HG03442 (cell line): ENCODE data around the gene BCAS4.
"Not testable (repeated sequence)": the region's sequence is repeated elsewhere in the genome, so short reads cannot be mapped to it uniquely, and the experiment has no call there.

Experiments used
- ATAC-seq: cut with Tn5 transposase; IDR thresholded peaks from one replicate; pipeline ENCODE4 v1.9.1; 2021; ENCODE audit warnings: mild to moderate bottlenecking, moderate library complexity; ENCODE audit not compliant: unreplicated experiment

BCAS4 gene

DNA sequence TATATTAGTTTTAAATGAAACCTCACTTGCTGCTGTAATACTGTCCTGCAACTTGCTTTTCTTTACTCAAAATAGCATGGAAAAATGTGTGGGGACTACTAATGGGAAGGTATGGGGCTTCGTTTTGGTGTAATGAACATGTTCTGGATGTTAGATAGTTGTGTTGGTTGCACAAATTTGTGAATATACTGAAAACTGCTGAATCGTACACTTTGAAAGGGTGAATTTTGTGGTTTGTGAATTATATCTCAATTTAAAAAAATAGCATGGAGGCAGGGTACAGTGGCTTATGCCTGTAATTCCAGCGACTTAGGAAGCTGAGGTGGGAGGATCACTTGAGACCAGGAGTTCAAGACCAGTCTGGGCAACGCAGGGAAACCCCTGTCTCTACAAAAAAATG, 2.3 kb downstream of the BCAS4 start:
- no peak for ATAC-seq

DNA sequence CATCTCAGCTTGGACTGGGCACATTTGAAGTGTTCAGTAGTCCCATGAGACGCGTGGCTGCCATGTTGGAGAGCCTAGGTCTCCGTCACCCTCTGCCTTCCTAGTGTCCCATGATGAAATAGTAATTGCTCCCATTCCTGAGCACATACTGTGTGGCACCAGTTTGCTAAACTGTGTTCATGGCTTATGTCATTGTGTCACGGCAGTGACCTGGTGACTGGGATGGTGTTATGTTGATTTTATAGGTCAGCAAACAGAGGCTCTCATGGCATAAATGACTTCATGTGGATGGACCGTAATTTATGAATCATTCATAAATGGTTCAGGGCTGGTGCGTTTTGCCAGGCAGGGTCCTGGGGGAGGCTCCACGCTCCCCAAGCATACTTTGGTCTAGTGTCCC, 3.8 kb downstream of the BCAS4 start:
- no peak for ATAC-seq

DNA sequence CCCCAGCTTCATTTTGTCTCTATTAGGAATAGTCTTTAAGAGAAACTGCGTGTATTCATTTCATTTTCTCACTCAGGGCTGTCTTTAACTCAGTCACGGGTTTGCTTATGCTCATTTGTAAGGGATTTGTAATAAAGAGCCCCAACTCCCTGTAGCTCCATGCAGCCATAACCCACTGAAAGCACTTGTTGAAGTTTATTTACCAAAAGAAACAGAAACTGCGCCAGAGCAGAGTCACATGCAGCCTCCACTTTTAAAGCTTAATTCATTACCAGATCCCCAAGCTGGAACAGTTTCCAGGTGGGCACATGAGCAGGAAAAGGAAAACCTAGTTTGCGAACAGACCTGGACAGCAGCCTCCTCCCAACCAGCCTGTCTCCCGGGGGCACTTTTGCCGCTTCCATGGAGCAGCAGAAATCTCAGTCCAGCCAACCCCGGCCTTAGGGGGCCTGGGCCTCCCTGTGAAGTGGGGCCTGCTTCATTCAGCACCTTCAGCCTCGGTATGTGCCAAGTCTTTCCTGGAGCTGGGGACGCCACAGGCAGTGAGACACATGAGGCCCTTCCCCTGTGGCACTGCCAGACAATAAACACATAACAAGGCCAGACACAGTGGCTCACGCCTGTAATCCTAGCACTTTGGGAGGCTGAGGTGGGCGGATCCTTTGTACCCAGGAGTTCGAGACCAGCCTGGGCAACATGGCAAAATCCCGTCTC, 4.5 kb downstream of the BCAS4 start:
- no peak for ATAC-seq

DNA sequence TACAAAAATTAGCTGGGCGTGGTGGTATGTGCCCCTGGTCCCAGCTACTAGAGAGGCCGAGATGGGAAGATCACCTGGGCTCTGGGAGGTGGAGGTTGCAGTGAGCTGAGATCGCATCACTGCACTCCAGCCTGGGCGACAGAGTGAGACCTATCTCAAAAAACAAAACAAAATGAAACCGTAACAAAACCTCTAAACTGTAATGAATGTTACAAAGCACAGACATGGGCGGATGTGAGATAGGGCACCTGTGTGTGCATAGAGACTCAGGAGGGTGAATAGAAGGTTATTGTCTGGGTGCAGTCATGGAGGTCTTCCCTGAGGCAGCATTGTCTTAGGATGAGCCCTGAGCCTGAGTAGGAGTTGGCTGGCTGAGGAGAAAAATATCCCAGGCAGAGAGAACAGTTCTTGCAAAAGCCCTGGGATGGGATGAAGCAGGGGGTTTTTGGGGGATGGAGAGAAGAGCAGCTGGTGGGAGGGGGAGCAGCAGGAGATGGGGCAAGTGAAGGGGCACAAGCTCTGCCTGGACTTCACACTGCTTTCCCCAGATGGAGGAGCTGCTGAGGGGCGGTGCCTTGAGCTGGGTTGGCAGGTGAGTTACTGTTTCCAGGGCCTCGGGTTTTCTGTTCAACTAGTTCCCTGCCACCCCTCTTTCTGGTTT, 5.2 kb downstream of the BCAS4 start:
- ATAC-seq = peak; percentile 35

DNA sequence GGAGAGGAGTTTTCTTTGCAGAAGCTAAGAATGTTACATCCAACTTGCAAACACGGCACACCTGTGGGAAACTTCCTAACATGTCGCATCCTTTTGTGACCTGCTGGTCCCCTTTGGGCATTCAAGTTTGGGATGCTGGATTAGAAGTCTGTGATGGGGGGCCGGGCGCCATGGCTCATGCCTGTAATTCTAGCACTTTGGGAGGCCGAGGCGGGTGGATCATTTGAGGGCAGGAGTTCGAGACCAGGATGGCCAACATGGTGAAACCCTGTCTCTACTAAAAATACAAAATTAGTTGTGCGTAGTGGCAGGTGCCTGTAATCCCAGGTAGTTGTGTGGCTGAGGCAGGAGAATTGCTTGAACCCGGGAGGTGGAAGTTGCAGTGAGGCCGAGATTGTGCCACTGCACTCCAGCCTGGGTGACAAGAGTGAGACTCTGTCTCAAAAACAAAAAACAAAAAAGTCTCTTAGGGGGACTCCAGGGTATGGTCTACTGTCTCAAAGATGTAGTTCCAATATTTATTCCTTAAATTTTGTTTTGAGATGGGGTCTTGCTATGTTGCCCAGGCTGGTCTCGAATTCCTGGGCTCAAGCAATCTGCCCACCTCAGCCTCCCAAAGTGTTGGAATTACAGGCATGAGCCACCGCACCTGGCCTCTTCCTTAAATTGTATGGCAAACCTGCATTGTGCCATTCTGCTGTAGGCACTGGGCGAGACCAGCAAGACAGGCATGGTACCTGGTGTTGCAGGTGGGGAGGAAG, 6.3 kb downstream of the BCAS4 start:
- not testable (repeated sequence) for ATAC-seq

DNA sequence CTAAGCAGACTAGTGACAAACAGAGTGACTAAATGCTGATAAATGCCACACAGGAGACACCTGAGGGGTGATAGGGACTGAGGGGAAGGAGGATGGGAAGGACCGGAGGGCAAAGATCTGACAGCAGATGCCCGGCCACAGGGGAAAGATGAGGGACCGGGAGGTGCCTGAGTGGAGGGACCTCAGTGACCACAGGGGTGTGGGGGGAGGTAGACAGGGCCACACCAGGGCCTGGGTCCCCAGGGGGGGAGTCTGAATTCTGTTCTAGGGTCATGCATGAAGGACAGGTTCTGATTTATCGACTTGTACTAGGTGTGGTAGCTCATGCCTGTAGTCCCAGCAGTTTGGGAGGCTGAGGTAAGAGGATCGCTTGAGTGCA, 6.9 kb downstream of the BCAS4 start:
- no peak for ATAC-seq

DNA sequence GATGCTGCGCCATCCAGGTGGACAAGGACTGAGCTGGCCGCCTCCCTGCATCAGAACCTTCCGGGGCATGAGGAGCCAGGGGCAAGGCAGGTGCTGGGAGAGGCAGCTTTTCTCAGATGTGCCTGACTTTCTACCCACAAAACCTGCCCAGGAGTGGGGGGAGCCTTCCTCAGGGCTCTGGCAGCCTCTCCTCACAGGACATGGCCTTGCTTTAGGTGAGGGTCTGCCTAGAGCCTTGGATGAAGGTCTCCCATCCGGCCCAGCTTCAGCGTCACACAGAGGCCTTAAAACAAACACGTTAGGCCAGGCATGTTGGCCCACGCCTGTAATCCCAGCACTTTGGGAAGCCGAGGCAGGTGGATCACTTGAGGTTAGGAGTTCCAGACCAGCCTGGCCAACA, 7.4 kb downstream of the BCAS4 start:
- ATAC-seq = no peak

DNA sequence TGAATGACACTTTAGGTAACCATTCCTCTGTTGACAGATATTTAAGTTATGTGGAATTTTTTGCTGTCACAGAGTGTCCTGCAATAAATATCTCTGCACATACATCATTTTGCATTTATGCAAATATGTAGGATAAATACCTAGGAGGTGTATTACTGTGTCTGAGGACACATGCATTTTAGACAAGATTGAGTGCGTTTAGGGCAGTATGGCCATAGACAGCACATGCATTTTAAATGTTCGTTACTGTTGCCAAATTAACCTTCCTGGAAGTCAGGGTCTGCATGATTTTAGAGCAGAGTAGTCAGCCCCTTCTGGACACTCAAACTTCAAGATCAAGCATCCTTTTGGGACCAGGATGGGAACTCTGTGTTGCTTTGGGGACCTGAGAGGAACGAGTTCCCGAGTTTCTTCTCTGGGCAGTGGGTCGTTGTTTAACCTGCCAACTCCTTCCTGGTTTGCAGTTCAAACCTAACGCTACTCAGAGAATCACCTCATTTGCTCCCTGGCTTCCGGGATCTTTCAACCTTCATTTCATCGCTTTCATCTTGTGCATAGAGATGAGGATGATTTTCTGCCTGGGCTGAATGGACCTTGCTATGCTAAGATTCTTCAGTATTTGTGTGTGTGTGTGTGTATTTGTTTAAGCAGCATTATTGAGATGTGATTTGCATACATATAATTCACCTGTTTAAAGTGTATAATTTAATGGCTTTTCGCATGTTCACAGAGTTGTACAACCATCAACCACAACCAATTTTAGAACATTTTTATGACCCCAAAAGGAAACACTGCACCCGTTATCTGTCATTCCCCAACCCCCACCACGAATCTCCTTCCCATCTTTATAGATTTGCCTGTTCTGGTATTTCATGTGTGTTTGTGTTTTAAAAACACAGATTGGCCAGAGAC, 9.8 kb downstream of the BCAS4 start:
- no peak for ATAC-seq

DNA sequence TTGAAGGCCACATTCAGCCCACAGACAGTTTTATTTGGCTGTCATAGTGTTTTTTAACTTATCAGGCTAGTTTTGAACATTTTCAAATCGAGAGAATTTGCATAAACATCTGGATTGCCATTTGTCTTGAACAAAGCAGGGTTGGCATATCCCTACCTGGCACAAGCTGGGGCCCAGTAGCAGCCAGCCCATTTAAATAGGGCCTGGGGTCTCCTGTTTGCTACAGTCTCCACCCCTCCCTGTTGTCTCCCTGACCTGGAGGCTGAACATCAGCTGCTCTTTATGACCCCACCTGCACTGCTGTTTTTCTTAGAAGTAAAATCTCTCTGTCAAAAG, 10.5 kb downstream of the BCAS4 start:
- no peak for ATAC-seq

DNA sequence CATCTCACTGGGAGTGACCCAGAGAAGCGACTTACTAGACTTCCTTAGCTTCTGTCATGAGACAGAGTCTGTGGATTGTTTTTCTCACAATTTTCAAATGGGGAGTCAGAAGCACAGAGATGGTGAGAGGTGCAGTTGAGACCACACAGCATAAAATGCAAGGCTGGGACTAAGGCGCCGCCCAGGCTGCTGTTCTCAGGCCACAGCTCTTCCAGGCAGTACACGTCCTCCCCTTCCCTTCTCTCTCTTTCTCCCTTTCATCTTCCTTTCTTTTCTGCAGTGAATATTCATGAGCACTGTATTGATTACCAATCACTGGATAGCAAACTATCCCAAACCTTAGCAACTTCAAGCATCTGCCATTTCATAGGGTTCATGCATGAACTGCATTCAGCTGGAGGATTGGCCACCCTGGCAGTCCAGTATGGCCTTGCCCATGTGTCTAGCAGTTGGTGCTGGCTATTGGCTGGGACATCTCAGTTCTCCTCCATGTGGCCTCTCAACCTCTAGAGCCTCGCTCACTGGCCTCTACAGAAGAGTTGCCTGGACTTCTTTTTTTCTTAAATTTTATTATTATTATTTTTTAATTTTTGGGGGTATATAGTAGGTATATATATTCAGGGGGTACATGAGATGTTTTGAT, 11.4 kb downstream of the BCAS4 start:
- ATAC-seq = no peak

DNA sequence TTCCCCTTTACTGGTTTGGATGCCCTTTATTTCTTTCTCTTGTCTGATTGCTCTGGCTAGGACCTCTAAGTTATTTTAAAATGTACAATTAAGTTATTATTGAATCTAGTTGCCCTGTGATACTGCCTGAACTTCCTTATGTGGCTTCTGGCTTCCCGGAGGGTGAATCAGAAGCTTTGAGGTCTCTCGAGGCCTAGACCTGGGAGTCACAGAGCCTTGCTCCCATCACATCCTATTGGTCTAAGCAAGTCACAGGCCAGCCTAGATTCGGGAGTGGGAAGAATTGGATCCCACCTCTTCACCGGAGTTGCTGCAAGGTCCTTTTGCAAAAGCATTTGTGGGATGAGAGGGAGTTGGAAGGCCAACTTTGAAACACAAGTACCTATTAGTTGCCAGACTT, 15.2 kb downstream of the BCAS4 start:
- ATAC-seq = no peak

DNA sequence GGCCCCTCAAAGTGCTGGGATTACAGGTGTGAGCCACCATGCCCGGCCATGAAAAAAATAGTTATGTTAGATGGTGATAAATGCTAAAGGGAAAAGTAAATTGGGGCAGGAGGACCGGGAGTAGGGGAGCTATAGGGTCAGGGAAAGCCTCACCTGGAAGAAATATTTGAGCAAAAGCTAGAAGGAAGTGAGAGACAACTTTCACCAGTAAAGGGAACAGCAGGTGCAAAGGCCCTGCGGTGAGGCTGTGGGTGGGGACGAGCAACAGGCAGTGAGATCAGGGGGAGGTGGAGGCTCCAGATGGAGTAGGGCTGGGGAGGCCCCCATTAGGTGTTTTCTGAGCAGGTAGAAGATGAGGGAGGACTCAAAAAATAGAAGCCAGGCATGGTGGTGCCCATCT, 16.0 kb downstream of the BCAS4 start:
- no peak for ATAC-seq

DNA sequence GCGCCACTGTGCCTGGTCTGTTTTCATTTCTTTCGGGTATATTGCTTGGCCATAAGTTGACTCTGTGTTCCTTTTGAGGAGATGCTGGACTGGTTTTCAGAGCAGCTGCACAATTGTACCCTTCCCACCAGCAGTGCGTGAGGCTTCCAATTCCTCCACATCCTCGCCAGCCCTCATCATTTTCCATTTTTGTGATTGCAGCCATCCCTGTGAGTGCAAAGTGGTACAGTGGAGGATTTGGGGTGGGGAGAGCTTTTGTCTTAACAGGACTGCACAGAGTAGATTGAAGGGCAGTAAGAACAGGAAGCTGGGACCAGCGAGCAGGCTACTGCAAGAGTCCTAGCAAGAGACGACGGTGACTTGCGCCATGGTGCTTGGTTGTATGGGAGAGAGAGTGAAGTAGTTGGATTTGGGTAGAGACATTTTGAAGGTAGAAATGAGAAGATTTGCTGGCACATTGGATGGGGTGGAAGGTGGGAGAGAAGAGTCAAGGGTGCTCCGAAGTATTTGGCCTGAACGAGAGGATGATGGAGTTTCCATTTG, 18.3 kb downstream of the BCAS4 start:
- ATAC-seq = no peak

DNA sequence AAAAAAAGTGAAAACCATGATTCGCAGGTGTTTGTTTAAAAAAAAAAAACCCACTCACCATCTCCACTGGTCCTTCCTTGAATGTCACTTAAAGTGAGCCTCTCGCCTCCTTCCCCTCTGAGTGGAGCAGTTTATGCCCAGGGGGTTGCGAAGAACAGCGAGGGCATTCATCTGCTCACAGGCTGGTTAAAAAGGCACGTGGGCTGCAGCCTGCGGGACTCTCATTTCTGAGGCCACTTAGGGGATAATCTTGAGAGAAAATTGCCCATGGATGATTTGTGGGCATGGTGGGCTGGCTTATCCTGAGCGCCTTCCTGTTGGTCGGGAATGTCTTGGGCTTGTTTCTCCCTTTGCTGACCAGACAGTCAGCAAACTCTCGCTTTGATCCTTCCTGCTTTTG, 18.9 kb downstream of the BCAS4 start:
- ATAC-seq = no peak

DNA sequence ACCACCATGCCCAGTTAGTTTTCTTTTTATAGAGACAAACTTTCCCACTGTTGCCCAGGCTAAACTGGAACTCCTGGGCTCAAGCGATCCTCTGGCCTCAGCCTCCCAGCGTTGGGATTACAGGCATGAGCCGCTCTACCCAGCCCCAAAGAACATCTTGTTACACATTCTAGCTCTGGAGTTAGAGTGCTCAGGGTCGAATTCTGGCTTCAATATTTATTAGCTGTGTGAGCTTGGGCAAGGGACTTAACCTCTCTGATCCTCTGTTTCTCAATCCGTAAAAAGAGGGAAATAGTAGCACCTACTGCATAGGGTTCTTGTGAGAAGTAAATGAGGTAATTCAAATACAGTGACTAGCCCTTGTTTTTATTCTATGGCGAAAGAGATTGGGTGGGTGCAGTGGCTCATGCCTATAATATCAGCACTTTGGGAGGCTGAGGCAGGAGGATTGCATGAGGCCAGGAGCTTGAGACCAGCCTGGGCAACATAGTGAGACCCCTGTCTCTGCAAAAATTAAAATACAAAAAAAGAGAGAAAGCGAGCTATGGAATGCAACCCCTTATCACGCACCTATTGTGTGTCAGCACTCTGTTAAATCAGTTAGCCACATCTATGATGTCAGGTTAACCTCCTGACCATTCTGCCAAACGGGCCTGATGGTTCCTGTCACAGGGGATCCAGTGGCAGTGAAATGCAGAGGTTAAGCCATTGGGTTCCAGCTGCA, 19.7 kb downstream of the BCAS4 start:
- no peak for ATAC-seq

DNA sequence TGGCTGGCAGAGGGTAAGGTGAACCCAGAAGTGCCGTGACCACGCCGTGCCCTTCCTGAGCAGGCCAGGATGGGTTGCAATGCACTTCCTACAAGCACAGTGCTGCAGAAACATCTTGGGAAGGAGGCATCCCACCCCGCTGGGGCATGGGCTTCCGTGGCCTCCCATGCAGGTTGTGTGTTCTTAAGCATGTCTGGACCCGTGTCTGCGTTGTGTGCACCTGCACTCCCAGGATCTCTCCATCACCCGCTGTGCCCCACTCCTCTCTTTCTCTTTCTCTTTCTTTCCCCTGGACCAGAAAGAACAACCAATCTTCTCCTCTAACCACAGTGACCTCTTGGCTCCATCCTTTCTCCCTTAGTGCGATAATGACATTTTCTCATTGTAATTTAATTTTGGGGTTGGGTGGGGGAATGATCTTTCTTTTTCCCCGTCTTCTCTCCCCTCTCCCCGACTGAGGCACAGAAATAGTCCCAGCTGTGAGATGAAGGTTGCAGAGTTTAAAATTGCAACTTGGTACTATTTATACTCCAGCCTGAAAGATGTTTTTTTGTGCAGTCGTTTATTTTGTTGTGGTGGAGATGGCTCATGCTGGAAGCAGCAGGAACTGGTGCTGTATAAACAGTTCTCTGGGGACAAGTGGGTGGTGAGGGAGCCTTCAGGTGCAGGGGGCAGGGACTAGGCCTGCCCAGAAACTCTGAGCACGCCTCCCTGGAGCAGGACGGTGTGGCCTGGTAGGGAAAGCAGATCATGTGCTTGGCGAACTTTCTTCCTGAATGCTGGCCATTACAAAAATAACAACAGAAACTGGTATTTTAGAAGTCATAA, 20.5 kb downstream of the BCAS4 start:
- peak; percentile 34 for ATAC-seq

DNA sequence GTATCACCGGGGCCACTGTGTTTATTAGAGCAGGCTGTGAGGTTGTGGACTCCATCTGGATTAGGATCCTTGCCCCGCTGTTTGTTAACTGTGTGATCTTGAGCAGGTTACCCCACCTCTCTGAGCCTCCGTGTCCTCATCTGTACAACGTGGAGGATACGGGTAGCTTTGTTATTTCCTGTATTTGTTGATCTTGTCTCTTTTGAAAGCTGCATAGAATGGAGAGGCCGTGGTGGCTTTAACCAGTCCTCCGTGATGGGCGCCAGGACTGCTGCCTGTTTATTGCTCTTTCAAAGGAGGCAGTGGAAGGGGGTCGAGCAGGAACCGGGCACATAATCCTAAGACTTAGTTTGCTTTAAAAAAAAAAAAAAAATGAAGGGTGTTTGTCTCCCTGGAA, 22.9 kb downstream of the BCAS4 start:
- ATAC-seq = no peak

DNA sequence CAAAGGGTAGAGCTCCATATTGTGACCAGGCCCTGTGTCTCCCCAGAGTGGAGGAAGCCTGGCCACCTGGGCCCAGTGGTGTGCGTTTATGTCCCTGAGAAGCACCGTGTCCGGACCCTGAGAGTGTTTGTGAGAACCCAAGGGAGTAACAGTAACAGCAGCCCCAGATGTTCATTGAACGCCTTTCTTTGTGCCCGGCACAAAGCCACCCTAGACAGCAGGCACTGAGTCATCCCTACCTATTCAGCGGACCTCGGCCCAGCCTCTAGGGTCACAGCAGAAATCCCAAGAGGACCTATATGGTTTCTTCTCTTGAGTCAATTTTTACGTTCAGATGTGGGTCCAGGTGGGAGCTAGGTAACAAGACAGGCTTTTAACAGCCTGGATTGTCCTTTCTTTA, 24.5 kb downstream of the BCAS4 start:
- peak; percentile 20 for ATAC-seq
